NCI-H2227 (cell line): Measurements from ENCODE around the gene FXYD4.
A peak's percentile ranks its signal among the peaks of the same experiment; 100 is the strongest.
"Not testable (repeated sequence)": the region's sequence is repeated elsewhere in the genome, so short reads cannot be mapped to it uniquely, and the experiment has no call there.

Experiments used
- DNase-seq: peaks from one replicate; lab custom pipeline; 2025; ENCODE audit not compliant: unreplicated experiment; lab: John Stamatoyannopoulos, UW

Gene FXYD4, protein sequence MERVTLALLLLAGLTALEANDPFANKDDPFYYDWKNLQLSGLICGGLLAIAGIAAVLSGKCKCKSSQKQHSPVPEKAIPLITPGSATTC

DNA sequence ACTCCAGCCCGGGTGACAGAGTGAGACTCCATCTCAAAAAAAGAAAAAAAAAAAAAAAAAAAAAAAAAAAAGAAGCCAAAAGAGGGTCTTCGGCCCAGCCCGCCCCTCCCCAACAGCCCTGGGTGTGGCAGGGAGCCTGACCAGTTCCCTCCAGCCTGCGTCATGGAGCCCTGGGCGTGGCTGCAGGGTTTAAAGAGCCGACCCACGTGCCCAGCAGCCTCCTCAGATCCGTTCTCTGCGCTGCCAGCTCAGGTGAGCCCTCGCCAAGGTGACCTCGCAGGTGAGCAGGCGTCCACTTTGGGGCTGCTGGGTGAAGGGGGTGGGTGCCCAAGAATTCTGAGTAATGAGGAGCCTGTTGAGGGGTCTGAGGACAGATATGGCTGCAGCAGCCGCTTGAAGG is at the start of gene FXYD4:
TSS of gene FXYD4 (plus strand) at position 219 of the 400 bp plus-strand sequence. CDS start 2,111 bp downstream, outside the sequence.
- no peak for DNase-seq

DNA sequence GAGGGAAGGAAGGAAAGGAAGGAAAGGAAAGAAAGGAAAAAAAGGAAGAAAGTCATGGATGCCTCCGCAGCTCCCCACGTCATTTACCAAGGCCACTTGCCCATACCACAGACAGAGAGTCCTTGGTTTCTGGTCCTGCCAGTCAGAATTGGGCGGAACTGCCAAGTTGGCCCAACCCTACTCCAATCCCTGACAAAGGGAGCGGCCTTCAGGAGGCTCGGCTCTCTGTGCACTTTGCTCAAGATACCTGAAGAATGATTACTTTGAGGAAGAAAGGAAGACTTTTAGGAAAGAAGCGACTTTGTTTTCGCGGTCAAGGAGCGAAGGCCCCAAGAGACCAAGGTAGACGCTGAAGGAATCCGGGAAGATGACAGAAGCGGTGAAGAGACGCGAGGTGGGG is 49.1 kb upstream of the FXYD4 start:
- peak; percentile 58 for DNase-seq

DNA sequence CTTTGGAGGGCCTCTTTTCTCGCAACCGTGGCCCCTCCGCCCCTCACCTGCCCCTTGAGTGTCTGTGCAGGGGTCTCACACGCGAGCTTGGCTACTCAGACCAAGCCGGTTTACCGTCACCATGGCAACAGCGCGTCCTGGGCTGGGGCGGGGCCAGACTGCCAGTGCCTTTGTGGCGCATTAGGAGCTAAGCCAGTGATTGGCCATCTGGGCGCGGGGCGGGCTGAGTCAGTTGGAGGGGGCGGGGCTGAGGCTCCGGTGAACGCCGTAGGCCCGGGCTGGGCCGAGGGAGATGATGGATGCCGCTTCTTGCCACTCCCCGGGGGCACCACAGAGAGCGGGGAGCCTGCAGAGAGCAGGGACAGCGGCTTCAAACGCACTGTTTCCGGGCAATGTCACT is 48.7 kb upstream of the FXYD4 start:
- peak; percentile 95 for DNase-seq

DNA sequence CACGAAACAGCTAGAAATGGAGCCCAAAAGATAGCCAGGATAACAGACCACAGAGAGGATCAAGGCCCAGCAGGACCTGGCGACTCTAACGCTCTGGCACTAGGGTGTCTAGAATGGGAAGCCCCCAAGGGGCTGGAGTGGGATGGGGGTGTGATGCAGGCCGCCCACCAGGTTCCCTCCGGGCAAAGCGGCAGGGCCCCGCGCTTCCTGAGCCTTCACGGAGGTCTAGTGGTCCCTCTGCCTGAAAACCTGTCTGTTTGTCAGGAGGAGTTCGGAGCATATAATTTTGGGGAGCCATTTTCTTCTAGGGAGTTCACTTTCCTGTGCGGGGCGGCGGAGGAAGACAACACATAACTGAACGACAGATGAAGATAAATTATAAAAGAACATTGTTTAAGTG is 48.2 kb upstream of the FXYD4 start:
- peak; percentile 38 for DNase-seq

DNA sequence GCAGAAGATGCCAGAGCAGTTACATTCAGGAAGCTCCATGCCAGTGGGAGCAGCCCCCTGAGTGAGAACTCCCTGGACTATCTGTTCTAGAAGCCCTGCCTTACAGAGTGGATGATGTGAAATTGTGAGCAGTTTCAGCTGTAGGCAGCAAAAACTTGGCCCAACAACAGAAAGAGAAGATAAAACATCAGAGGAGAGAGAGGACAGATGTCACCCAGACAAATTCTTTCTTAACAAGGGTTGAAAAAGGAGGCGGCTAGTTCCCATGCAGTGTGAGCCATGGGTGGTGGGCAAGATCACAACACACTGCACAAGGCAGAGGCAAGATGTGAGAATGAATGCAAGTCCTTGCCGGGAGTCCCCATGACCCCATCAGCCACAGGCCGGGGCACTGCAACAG is 46.6 kb upstream of the FXYD4 start:
- no peak for DNase-seq

DNA sequence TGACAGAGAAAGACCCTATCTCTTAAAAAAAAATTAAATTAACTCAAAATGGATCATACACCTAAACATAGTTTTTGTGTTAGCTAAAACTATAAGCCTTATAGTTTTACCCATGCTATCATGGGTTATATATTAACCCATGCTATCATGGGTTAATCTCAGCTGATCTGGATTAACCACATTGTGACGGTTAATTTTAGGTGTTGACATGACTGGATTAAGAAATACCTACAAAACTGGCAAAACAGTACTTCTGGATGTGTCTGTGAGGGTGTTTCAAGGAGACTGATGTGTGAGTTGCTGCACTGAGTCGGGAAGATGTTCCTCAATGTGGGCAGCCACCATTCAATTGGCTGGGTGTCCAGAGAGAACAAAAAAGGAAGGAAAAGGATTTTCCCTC is 44.3 kb upstream of the FXYD4 start:
- DNase-seq = no peak

DNA sequence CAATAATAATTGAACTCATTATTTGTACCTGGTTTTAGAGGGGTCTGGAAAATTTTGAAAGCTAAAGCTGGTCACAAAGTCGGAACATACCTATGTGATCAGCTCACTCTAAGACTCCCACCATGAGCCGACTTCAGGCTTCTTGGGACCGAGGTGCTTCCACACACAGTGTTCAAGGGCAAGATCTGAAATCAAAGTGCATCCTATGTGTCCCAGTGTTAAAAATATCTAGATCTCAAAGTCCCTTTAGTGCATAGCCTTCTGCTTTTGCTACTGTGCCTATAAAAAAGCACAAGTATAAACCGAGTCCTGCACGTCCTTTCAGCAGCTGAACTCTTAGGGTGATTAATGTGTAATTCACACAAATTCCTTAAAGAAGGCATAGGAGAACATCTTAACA is 43.5 kb upstream of the FXYD4 start:
- DNase-seq = no peak

DNA sequence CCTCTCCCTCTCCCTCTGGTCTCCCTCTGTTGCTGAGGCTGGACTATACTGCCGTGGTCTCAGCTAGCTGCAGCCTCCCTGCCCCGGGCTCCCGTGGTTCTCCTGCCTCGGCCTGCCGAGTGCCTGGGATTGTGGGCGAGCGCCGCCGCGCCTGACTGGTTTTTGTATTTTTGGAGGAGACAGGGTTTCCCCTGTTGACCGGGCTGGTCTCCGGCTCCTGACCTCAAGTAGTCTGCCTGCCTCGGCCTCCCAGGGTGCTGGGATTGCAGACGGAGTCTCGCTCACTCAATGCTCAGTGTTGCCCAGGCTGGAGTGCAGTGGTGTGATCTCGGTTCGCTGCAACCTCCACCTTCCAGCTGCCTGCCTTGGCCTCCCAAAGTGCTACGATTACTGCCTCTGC is 42.6 kb upstream of the FXYD4 start:
- DNase-seq = not testable (repeated sequence)

DNA sequence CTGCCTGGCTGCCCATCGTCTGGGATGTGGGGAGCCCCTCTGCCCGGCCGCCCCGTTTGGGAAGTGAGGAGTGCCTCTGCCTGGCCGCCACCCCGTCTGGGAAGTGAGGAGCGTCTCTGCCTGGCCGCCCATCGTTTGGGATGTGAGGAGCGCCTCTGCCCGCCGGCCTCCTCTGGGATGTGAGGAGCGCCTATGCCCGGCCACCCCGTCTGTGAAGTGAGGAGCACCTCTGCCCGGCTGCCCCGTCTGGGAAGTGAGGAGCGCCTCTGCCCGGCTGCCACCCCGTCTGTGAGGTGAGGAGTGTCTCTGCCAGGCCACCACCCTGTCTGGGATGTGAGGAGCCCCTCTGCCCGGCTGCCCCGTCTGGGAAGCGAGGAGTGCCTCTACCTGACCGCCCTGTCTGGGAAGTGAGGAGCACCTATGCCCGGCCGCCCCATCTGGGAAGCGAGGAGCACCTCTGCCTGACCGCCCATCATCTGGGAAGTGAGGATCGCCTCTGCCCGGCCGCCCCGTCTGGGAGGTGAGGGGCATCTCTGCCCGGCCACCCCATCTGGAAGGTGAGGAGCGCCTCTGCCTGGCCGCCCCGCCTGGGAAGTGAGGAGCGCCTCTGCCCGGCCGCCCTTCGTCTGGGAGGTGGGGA is 42.1 kb upstream of the FXYD4 start:
- DNase-seq = not testable (repeated sequence)

DNA sequence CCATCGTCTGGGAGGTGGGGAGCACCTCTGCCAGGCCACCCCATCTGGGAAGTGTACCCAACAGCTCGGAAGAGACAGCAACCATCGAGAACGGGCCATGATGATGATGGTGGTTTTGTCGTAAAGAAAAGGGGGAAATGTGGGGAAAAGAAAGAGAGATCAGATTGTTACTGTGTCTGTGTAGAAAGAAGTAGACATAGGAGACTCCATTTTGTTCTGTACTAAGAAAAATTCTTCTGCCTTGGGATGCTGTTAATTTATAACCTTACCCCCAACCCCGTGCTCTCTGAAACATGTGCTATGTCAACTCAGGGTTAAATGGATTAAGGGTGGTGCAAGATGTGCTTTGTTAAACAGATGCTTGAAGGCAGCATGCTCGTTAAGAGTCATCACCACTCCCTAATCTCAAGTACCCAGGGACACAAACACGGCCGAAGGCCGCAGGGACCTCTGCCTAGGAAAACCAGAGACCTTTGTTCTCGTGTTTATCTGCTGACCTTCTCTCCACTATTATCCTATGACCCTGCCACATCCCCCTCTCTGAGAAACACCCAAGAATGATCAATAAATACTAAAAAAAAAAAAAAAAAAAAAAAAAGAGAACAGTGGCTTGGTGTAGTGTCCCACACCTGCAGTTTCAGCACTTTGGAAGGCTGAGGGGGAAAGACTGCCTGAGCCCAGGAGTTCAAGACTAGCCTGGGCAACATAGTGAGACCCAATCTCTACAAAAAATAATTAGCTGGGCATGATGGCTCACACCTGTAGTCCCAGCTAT is 41.2 kb upstream of the FXYD4 start:
- not testable (repeated sequence) for DNase-seq

DNA sequence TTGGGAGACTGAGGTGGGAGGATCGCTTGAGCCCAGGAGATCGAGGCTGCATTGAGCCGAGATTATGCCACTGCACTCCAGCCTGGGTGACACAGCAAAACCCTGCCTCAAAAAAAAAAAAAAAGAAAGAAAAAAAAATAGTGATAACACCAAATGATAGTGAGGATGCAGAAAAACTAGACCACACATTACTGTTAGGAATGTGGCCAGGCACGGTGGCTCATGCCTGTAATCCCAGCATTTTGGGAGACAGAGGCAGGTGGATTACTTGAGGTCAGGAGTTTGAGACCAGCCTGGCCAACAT is 40.7 kb upstream of the FXYD4 start:
- DNase-seq = not testable (repeated sequence)

DNA sequence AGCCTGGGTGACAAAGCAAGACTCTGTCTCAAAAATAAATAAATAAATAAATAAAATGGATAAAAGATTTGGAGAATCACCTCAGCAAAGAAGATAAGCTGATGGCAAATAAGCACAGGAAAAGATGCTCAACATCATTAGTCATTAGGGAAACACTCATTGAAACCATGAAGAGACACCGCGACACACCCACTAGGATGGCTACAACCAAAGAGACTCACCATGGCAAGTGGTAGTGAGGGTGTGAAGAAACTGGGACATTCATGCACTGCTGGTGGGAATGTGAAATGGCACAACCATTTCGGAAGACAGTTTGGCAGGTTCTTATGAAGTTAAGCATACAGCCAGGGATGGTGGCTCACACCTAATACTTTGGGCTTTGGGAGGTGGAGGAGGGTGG is 37.8 kb upstream of the FXYD4 start:
- DNase-seq = no peak

DNA sequence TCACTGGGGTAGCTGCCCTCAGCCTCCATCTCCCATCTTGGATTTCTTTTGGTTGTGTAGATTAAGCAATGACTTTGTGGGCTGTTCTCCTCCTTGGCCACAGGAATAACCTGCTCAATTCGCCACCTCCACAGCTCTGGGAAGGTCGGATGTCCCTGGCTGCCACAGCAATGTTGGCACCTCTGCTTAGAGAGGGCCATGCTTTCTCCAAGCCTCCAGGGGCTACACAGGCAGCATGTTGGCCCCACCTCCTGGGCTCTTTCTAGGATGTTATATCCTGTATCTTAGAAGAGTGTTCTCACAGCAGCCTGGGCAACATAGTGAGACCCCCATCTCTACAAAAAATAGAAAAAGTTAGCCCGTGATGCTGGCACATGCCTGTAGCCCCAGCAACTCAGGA is 35.4 kb upstream of the FXYD4 start:
- no peak for DNase-seq

DNA sequence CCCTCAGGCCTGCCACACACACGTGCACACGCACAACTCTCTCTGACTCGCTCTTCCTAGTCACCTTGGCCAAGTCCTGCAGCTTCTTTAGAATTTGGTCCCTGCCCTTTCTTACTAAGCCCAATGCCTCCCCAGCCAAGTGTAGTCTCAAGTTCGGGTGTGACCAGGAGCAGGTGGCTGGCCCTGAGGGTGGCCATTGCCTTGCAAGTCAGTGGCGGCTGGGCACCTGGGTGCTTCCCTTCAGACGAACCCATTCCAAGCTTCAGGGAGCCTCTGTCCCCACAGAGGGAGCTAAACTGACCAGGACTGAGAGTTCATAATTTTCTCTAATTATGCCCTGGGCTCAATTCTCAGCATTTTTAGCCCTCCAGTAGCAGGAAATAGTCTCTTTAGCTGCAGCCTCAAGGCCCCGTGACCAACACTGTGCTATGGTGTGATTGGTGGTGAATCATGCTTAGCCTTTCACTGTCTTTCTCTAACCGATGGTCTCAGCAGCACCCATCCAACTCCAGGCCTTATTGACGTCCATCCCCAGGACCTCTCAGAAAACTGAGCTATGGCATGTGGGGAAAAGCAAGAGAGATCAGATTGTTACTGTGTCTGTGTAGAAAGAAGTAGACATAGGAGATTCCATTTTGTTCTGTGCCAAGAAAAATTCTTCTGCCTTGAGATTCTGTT is 34.7 kb upstream of the FXYD4 start:
- no peak for DNase-seq

DNA sequence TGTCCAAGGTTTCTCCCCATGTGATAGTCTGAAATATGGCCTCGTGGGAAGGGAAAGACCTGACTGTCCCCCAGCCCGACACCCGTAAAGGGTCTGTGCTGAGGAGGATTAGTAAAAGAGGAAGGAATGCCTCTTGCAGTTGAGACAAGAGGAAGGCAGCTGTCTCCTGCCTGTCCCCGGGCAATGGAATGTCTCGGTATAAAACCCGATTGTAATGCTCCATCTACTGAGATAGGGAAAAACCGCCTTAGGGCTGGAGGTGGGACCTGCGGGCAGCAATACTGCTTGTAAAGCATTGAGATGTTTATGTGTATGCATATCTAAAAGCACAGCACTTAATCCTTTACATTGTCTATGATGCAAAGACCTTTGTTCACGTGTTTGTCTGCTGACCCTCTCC is 33.9 kb upstream of the FXYD4 start:
- DNase-seq = not testable (repeated sequence)

DNA sequence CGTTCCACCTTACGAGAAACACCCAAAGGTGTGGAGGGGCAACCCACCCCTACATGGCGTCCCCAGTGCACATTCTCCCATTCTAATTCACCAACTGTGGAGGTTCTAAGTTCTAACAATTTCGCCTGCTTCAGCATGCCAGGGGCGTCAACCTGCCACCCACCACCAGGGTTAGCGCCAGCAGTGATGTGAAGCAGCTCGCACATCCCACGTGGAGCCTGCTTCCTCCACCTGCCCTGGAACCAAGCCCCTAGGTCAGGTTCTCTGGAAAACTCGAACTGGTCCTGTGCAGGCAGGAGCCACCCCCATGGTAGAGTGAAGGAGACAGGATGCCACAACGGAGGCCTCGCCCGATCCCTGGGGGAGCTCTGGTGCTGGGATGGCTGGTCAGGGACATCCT is 33.3 kb upstream of the FXYD4 start:
- no peak for DNase-seq

DNA sequence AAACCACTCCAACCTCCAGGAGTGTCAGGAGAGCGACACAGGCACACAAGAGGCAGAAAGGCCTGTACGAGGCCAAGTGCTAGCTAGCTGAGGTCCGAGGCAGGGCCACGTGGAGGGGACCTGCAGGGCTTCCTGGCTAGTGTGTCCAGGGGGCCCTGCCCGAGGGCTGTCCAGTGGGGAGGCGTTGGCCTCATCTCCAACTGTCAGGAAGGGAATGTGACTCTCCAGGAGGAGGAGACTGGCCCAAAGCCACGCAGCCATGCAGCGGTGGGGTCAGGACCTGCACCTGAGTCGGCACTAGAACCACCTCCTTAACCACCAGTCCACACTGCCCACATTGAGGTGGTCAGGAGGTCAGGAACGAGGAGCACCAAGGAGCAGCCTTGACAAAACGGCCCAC is 32.3 kb upstream of the FXYD4 start:
- DNase-seq = no peak

DNA sequence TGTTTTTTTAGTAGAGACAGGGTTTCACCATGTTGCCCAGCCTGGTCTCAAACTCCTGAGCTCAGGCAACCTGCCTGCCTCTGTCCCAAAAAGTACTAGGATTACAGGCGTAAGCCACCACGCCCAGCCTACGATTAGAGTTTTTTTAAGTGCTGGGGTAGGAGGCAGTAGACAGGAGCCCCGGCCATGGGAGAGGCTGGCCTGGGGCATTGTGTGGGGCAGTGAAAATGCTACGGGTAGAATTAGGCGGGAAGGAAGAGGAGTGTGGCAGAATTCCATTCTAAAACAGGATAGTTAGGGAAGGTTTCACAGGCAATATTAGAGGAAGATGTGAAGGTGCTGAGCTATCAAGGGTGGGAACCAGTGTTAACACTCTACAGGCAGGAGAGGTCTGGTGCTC is 31.3 kb upstream of the FXYD4 start:
- no peak for DNase-seq

DNA sequence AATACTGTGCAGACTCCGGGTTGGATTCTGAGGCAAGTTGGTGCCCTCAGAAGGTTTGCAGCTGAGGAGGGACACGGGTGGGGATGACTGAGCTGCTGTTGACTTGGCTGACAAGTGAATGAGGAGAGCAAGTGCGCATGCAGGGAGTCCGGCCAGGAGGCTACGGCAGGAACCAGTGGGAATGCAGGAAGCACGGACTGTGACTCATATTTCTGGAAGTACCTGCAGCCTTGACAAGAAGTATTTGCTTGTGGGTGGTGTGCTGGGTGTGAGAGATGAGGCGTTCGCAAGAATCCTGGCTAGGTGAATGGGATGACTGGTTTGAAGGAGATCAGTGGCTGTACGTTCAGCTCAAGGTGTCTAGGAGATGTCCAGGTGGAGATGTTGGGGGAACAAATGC is 30.8 kb upstream of the FXYD4 start:
- no peak for DNase-seq

DNA sequence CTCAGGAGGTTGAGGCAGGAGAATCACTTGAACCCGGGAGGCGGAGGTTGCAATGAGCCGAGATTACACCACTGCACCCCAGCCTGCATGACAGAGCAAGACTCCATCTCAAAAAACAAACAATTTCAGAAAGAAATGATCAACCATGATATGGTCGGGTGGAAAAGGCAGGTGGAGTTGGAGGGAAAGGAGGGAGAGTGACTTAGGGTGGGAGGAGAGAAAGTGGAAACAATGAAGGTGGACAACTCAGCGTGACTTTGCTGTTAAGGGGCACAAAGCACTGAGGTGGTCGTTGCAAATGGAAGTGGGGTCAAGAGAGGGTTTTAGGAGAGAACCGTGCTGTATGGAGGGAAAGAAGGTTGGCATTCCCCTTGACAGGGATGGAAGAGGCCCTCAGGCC is 30.0 kb upstream of the FXYD4 start:
- no peak for DNase-seq

DNA sequence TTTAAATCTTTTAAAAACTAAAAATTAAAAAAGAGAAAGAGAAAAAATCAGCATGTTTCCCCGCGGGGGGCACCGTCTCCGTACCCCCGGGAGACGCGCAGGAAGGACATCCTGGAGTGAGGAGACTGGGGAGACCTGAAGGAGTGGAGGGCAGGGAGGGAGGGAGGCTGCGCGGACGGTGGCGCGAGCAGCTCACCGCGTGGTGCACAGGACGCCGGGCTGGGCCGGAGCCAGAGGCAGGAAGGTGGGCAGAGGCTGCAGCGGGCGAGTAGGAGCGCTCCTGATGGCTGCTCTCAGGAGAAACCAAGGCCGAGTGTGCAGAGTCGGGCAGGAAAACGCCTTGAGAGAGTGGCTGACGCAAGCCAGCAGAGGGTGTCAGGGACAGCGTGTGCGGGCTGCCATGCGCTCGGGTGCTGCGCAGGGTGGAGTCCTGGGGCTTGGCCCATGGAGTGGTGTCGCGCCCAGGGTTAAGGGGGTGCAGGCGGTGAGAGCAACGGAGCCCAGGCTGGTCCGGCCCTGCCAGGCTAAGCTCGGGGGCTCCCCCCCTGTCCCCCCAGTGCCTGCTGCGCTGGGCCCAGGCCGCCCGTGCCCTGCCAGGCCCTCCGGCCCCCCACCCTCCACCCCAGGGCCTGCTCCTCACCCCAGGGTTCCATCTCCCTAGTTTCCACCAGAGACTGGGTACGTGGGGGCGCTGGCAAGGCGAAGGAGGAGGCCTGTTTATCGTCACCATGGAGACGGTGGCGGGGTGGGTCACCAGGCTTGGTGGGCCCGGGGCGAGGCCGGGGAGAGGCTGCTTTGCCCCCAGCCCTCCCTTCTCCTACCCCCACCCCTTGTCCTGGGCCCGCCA is 28.9 kb upstream of the FXYD4 start:
- no peak for DNase-seq
